HepG2 (cell line): Measurements from ENCODE around the gene METTL4. TPM values are rescaled to one million over a fixed set of nuclear protein-coding genes. Genes with fewer than 3 reads are reported as not detected.

Experiments used
- CHD2 ChIP-seq: IDR thresholded peaks from 2 replicates; pipeline ENCODE4 v1.6.1; 2011; ENCODE audit warnings: low read depth, low read length, improper control_type of control experiment
- FOXA1 ChIP-seq, 2 experiments: fragments of 450-650 bp in 1 of 2; sonication (generic) in 1 of 2; formaldehyde crosslinking in 1 of 2; IDR thresholded peaks; 2 replicates each; pipeline versions ENCODE4 v1.4.0 to v1.6.1; 2016 to 2020; ENCODE audit warnings: missing genetic modification reagents in 1 of 2
- HIVEP1 ChIP-seq: sonication (generic); formaldehyde crosslinking; IDR thresholded peaks from 2 replicates; pipeline ENCODE4 v1.4.0; 2020; ENCODE audit warnings: mild to moderate bottlenecking, missing genetic modification reagents
- HNRNPK ChIP-seq: fragments of 200-400 bp; formaldehyde crosslinking; IDR thresholded peaks from 2 replicates; pipeline ENCODE4 v1.6.1; 2018; ENCODE audit warnings: low read length, low read depth, moderate library complexity, mild to moderate bottlenecking; ENCODE audit not compliant: poor library complexity, severe bottlenecking
- HNRNPUL1 ChIP-seq: fragments of 200-400 bp; formaldehyde crosslinking; IDR thresholded peaks from 2 replicates; pipeline ENCODE4 v1.6.1; 2017; ENCODE audit warnings: low read depth, mild to moderate bottlenecking, low read length, moderate library complexity
- KAT7 ChIP-seq: IDR thresholded peaks from 2 replicates; pipeline ENCODE4 v1.6.1; 2018; ENCODE audit warnings: borderline replicate concordance, missing compliant biosample characterization
- MYPOP ChIP-seq: sonication (generic); formaldehyde crosslinking; IDR thresholded peaks from 2 replicates; pipeline ENCODE4 v1.8.1; 2023; ENCODE audit warnings: mild to moderate bottlenecking, moderate library complexity, missing genetic modification reagents
- NR3C1 ChIP-seq: sonication (generic); formaldehyde crosslinking; IDR thresholded peaks from 2 replicates; pipeline ENCODE4 v1.4.0; 2020; ENCODE audit warnings: missing genetic modification reagents
- SKIL ChIP-seq: sonication (generic); formaldehyde crosslinking; IDR thresholded peaks from 2 replicates; pipeline ENCODE4 v1.8.0; 2022; ENCODE audit warnings: missing genetic modification reagents, mild to moderate bottlenecking, moderate library complexity, borderline replicate concordance
- SNRNP70 ChIP-seq: fragments of 200-400 bp; formaldehyde crosslinking; IDR thresholded peaks from 2 replicates; pipeline ENCODE4 v1.6.1; 2017; ENCODE audit warnings: mild to moderate bottlenecking, low read depth, low read length, moderate library complexity
- TFE3 ChIP-seq: IDR thresholded peaks from 2 replicates; pipeline ENCODE4 v1.6.1; 2016
- THAP7 ChIP-seq: sonication (generic); formaldehyde crosslinking; IDR thresholded peaks from 2 replicates; pipeline ENCODE4 v1.8.1; 2023; ENCODE audit warnings: mild to moderate bottlenecking, missing genetic modification reagents
- THRA ChIP-seq: sonication (generic); formaldehyde crosslinking; IDR thresholded peaks from 2 replicates; pipeline ENCODE4 v1.4.0; 2020; ENCODE audit warnings: missing genetic modification reagents, borderline replicate concordance
- ZNF207 ChIP-seq: fragments of 450-650 bp; IDR thresholded peaks from 2 replicates; pipeline ENCODE4 v1.6.1; 2016; ENCODE audit warnings: antibody characterized with exemption, borderline replicate concordance
- ZNF441 ChIP-seq: sonication (generic); formaldehyde crosslinking; IDR thresholded peaks from 2 replicates; pipeline ENCODE4 v1.7.0; 2021; ENCODE audit warnings: missing genetic modification reagents, borderline replicate concordance
- ZNF484 ChIP-seq: sonication (generic); formaldehyde crosslinking; IDR thresholded peaks from 2 replicates; pipeline ENCODE4 v1.5.1; 2020; ENCODE audit warnings: mild to moderate bottlenecking, low read depth, missing genetic modification reagents, borderline replicate concordance
- ZNF530 ChIP-seq: sonication (generic); formaldehyde crosslinking; IDR thresholded peaks from 2 replicates; pipeline ENCODE4 v1.5.0; 2020; ENCODE audit warnings: low read depth, mild to moderate bottlenecking, missing genetic modification reagents
- ZNF589 ChIP-seq: sonication (generic); formaldehyde crosslinking; conservative IDR thresholded peaks from 2 replicates; pipeline ENCODE4 v1.8.0; 2022; ENCODE audit warnings: mild to moderate bottlenecking, moderate library complexity, missing genetic modification reagents
- ZNF800 ChIP-seq: sonication (generic); formaldehyde crosslinking; IDR thresholded peaks from 2 replicates; pipeline ENCODE4 v1.4.0; 2020; ENCODE audit warnings: missing genetic modification reagents
- polyA plus RNA-seq, 8 experiments: library from polyadenylated mRNA; depleted of rRNA in 3 of 8; stranded (reverse) in 7 of 8; unstranded in 1 of 8; fragments of >200 nt; fragmentation: Illumina TruSeq in 4 of 8; extraction: Trizol in 4 of 8; gene quantifications; 2 replicates each; pipeline versions ENCODE4 v1.2.1 to v1.2.3, GENCODE V29; 2011 to 2016; ENCODE audit warnings: low read depth in 4 of 8, missing spikeins in 1 of 8, mixed read lengths in 1 of 8; ENCODE audit not compliant: insufficient read depth in 1 of 8
- total RNA-seq, 5 experiments: library from RNA; depleted of rRNA; stranded (reverse); fragments of >200 nt; fragmentation: Illumina TruSeq; extraction: Trizol; gene quantifications; 2 replicates each; pipeline ENCODE4 v1.2.3, GENCODE V29; 2016; ENCODE audit warnings: low read depth in 1 of 5

METTL4 gene
- total and polyA plus RNA-seq, 2 of the 13 experiments (the other 11 are each of a cell fraction or from before 2014, with no cell fraction given) = 6.8 to 8.1 TPM

- TF ChIP-seq HIVEP1 (CRISPR knock-in tag) (no peak), SKIL (CRISPR knock-in tag) (no peak), NR3C1 (CRISPR knock-in tag) (no peak), ZNF441 (0 out of 2 replicates have a peak, but pooled peaks have one; percentile 5), ZNF484 (no peak), ZNF530 (CRISPR knock-in tag) (no peak), THAP7 (CRISPR knock-in tag) (no peak), TFE3 (CRISPR knock-in tag) (no peak), FOXA1 (IDR thresholded peaks at IDR 0.05) (no peak), FOXA1 (CRISPR knock-in tag; IDR thresholded peaks at IDR 0.05) (no peak), HNRNPUL1 (no peak), MYPOP (CRISPR knock-in tag) (no peak), ZNF207 (no peak), KAT7 (CRISPR knock-in tag) (no peak), ZNF800 (CRISPR knock-in tag) (no peak), SNRNP70 (no peak), ZNF589 (CRISPR knock-in tag) (no peak), CHD2 (no peak), THRA (no peak), HNRNPK (no peak)
Measured at GRCh38 chr18:2570772-2571199, 519 bp downstream of the METTL4 start (continued).
